NK-92 treated with Interleukin-12 subunit alpha and Interleukin-12 subunit beta, amount 100 ng/mL, for 24 hours (cell line): ENCODE data around the gene CADPS.

Experiments
- DNase-seq: peaks from one replicate; lab custom pipeline; 2025; lab: John Stamatoyannopoulos, UW

CADPS gene

DNA sequence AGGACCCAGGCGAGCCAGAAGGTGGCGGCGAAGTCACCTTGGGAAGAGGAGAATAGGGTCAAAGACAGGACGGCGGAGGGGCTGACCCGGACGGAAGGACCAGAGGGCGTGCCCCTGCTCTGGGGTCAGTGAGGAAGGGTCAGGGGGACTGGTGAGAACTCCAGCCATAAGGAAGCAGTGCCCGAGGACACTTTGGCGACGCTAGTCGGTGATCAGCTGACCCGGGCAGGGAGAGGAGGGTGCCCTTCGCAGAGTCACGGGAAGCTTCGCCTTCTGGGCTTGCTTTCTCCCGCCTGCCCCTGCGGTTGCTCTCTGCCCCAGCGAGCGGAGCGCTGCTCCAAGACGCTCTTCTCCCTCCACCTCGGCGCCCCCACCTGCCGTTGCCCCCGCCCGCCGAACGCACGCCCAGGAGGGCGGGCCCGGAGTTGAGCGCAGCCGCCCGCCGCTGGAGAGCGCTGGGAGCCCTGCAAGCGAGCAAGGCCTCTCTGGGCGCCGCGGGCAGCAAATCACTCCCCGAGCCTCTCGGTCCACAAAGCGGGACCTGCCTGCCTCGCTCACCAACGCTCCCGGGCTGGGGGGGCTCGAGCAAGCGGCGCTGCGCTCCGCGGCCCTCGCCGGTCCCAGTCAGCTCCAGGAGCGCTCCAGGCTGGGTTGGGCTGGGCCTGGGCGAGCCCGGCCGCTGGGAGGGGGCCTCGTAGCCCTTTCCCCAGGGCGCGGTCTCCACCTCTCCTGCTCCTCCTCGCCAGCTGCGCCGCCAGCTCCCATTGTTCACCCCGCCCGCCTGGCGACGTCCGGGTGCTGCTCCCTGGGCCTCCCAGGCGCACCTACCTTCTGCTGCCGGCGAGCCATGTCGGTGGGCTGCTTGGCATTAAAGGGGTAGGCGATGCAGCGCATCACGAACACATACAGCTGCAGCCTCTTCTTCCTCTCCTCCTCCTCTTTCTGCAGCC is 1.2 kb downstream of the CADPS start:
- DNase-seq: no peak

DNA sequence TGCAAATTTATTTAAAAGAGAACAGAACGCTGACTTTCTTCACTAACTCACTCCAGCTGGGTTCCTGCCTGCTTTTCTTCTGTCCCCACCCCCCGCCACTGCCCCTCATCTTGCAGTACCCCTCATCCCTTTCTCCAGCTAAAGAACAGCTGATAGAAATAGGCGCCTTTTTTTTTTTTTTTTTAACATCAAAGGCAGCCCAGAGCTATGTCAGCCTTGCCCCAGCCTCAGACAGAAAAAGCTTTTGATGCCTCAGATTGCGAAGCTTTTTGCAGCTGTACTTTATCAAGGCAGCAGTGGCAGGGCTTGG is 1.8 kb downstream of the CADPS start:
- DNase-seq: no peak

DNA sequence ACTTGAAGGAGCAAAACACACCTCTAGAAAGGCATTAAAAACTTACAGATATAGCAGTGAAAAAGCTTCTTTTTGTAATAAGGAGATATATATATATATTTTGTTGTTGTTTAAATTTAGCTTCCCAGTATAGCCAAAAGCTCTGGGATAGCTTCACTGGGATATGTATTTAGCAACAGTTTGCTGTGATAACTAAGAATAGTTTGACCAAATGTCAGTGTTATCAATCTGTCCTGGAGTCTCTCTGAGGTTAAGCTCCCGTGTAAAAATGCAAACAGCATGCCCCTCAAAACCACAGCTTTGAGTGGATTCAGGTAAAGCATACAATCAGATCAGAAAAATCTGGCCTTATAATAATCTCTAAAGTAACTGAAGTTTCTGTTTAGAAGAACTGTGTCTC is 2.9 kb downstream of the CADPS start:
- DNase-seq: no peak

GRCh38 chr3:62870321-62870720 is 4.9 kb downstream of the CADPS start:
- no peak for DNase-seq

DNA sequence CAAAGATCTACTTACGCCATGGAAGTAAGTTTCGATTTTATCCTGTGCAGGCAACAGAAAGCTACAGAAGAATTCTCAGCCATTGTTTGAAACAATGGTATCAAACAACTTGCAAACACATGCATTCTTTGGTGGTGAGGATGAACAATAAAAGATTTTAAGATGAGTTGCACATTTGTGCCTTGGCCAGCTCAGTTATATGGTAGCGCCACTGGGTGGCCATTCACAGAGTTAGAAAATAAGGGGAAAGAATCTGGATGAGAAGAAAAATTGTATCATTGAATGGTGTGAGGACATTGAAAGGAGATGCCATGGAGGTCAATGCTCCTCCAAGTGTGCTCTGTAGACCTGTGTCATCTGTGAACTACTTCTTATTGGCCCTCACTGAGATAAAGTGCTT is 11.6 kb downstream of the CADPS start:
- DNase-seq: no peak

GRCh38 chr3:62859203-62859791 is 15.9 kb downstream of the CADPS start:
- no peak for DNase-seq

- no peak for DNase-seq
Observed at GRCh38 chr3:62845996-62846395, 29.2 kb downstream of the CADPS start.

- DNase-seq: no peak
Observed at GRCh38 chr3:62843508-62843907, 31.7 kb downstream of the CADPS start.

DNA sequence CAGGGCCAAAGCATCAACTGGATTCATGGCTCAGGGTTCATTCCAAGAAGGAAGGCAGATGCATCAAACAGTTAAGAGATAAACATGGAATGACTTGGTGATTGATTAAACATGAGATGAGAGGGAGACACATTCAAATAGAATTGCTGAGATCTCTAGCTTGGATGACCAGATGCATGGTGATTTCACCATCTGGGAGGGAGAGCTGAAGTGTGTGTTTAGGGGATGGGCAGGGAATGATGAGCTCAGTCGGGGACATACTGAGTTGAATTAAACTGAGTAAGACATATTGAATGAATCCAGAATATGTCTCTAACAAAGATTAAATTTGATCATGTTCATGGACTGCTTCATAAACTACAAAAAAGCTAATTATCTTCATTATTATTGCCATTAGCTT is 35.5 kb downstream of the CADPS start:
- no peak for DNase-seq

- no peak for DNase-seq
Observed at GRCh38 chr3:62837145-62837787, 38.0 kb downstream of the CADPS start.

- DNase-seq: no peak
Observed at GRCh38 chr3:62835554-62836236, 39.5 kb downstream of the CADPS start.

- DNase-seq: no peak
Observed at GRCh38 chr3:62833538-62833937, 41.7 kb downstream of the CADPS start.

DNA sequence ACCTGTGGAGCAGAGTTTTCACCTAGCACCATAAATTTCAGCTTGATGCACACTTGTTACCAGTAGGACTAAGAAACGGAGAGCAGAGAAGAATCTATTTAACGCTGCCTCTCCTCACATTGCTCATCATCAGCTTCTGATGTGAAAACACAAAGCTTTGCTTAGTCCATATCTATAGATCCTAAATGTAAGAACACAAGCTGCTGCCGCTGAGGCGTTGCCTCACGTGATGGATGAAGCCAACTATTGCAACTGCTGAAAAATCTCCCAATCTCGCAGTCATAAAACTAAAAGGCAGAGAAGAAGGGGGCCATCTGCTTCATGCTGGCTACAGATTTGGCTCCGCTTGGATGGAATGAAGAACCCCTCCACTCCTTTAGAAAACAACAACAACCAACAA is 42.7 kb downstream of the CADPS start:
- no peak for DNase-seq

GRCh38 chr3:62830727-62831322 is 44.4 kb downstream of the CADPS start:
- no peak for DNase-seq

DNA sequence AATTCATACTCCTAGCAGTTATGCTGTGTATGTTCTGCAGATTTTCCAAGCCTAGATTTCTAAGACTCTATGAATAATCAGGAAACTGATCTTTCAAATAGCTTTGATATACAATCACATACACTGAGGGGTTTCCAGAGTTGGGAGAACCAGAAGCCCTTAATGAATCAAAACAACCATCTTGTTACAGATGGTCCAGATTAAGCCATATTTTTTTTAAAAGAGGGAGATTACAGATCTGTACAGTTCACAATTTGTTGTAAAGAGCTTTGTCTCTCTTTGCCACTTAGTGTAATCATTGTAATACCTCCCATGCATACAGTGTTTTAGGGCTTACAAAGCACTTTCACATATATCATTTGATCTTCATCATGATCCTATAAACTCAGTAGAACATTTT is 47.7 kb downstream of the CADPS start:
- DNase-seq: no peak

DNA sequence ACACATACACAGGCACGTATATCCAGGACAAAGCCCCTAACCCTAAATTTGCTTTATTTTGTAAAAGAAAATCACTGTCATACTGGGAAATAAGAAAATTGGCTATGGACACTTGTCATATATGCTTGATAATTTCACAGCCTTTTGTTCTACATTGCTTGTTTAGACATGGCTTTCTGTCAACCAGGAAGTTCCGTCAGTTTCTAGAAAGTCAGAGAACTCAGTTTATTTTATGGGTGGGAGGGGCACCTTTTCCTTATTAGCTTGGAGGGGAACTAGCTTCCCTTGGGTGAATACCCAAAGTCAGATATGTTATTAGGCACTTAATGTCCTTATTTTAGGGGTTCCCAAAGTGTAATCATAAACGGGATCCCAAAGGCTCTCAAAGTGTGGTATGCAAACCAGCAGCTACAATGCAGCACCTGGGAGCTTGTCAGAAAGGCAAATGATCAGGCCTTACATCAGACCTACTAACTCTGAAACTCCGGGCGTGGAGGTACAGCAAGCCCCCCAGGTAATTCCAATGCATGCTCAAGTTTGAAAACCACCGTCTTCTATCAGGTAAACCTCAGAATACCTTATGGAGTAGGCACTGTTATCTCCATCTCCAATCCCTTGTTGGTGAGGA is 50.1 kb downstream of the CADPS start:
- DNase-seq: no peak

- no peak for DNase-seq
Observed at GRCh38 chr3:62823461-62824050, 51.7 kb downstream of the CADPS start.

DNA sequence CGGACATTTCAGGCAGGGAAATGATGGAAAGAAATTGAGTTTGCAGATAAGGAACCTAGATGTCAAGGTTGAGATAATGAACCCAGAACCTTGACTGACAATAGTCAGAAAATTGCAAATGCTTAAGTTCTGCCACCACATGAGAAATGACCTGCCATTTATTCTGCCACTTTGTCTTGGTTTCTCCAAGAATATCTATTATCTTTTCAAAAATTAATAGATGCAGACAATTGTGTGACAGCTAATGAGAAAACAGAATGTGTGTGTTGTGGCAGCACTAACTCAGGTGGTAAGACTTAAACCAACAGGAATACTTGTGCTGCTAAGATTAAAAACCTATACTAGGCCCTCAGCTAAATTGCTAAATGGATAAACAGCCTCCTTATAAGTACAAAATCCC is 52.3 kb downstream of the CADPS start:
- DNase-seq: no peak

- no peak for DNase-seq
Observed at GRCh38 chr3:62818347-62818746, 56.9 kb downstream of the CADPS start.

DNA sequence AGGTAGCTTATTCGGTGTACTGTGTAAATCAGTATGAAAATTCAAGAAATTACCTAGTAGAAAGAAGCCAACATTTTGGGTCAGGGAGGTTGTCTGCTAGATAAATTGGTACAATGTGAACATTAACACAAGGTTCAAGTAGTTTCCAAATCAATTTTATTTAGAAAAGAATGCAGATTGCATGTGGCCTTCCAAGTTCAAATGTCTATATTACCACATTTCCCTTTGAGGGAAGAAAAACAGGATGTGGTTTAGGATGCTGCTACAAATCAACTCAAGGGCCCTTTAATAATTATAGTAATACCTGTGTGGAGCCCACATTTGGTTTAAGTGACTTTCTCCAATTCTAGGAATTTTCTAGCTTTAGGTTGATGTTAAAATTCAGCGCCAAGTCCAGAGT is 57.5 kb downstream of the CADPS start:
- no peak for DNase-seq

DNA sequence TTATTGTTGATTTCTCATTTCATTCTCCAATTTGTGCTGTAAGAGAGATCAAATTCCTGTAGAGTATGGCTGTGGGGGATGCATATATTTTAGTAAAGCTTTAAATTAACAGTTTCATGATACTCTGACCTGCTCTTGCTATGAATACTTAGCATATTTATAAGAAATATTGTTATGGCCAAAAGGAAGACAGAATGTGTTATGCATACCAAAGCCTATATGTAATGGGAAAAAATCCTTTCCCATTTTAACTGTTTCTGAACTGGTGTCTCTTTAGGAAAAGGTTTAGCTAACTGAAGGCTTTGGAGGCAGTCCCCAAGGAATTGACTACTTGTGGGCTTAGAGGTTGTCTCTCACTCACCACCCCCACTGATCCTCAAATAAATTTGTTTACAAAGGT is 59.2 kb downstream of the CADPS start:
- no peak for DNase-seq
